Body of pancreas (tissue), 4 donors: ENCODE data around the gene TTC13.

Experiments
- CTCF ChIP-seq, 7 experiments: fragments of 450-650 bp in 4 of 7; fragments of 200-600 bp in 3 of 7; sonication (generic) in 3 of 7; IDR thresholded peaks; one replicate each; pipeline ENCODE4 v1.5.1; 2016 to 2019; ENCODE audit warnings: antibody characterized with exemption in 7 of 7
- POLR2A ChIP-seq, 3 donors: fragments of 450-650 bp; IDR thresholded peaks; one replicate each; pipeline ENCODE4 v1.6.1; 2016; ENCODE audit warnings: antibody characterized with exemption in 3 of 3, mild to moderate bottlenecking in 2 of 3

GRCh38 chr1:230866171-230867070 lies 112.2 kb downstream of the TTC13 start:
- TF ChIP-seq CTCF (IDR thresholded peaks at IDR 0.05) (no peak), POLR2A (IDR thresholded peaks at IDR 0.05) (peak in 2 of 3 donors; percentile 55 to 60)
